ENCODE measurements around the gene RRAD.

Gene RRAD

GRCh38 chr16:66933776-66934137 lies 8.4 kb upstream of the RRAD start:
- no peak for DNase-seq

DNA sequence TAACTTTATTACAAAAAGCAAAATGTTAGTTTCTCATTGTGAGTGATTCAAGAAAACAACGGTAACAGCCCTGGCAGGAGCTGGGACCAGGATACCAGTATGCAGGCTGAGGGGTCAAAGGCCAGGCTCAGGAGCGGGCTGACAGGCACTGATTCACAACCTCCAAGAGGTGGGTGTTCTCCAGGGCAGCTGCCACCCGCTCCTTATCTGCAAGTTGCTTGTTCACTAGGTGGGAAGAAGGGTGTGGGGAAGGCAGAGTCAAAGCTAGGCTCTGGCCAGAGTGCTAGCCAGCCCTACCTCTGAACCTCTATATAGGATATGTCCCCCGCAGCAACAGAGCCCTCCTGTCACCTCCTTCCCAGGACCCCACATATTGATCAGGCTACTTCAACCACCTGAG lies 6.7 kb upstream of the RRAD start:
- no peak for DNase-seq

GRCh38 chr16:66931665-66932064 lies 6.3 kb upstream of the RRAD start:
- DNase-seq = no peak

GRCh38 chr16:66930189-66930588 lies 4.9 kb upstream of the RRAD start:
- no peak for DNase-seq

DNA sequence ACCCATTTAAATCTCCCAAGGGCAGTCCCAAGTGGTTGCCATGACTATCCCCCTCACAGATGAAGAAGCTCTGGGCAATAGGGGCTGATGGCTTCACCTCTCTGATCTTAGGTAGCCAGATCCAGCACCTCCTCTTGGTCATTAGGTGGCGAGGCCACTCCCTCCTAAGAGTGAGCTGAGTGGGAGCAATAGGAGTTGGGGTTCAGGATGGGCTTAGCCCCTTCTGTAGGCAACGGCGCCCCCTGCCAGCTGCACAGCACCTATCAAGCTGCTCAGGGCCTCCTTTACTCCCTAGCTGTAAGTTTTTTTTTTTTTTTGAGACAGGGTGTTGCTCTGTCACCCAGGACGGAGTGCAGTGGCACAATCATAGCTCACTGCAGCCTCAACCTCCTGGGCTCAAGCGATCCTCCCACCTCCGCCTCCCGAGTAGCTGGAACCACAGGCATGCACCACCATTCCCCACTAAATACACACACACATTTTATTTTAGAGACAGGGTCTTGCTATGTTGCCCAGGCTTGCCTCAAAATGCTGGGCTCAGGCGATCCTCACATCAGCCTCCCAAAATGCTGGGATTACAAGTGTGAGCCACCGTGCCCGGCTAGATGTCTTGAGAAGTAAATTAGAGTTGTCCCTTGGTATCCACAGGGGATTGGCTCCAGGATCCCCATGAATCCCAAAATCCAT lies 3.5 kb upstream of the RRAD start:
- DNase-seq = no peak

DNA sequence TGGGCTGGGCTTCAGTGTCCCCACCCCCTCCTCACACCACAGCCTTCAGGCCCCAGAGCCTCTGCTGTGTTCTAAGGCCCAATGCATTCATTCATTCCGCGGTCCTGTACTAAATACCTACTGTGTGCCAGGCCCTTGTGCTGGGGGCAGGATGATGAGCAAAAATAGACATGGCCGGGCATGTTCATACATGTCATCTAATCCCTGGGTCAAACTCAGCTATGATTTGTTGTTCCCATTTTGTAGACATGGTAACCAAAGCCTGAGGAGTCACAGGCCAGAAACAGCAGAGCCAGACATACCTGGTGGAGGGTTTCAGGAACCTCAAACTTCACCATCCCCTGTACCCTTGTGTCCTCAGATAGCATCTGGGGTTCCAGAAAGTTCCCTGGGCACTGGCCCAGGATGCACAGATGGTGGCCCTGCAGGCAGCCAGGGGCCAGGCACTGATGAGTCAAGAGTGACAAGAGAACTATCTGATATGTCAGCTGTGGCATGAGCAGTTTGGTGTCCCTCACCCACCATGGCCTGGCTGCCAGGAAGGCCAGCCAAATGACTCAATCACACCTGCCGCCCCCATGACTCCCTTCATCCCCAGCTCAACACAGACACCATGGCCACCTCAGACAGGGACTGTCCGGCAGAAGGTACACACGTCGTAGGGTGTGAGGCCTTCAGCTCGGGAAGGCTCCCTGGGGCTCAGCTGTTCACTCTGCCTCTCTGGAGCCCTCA lies 2.7 kb upstream of the RRAD start:
- no peak for DNase-seq

GRCh38 chr16:66926961-66927436 lies 1.7 kb upstream of the RRAD start:
- DNase-seq = peak; percentile 88

- DNase-seq = no peak
These were observed 1.0 kb upstream of the RRAD start for GRCh38 chr16:66926171-66926947.

DNA sequence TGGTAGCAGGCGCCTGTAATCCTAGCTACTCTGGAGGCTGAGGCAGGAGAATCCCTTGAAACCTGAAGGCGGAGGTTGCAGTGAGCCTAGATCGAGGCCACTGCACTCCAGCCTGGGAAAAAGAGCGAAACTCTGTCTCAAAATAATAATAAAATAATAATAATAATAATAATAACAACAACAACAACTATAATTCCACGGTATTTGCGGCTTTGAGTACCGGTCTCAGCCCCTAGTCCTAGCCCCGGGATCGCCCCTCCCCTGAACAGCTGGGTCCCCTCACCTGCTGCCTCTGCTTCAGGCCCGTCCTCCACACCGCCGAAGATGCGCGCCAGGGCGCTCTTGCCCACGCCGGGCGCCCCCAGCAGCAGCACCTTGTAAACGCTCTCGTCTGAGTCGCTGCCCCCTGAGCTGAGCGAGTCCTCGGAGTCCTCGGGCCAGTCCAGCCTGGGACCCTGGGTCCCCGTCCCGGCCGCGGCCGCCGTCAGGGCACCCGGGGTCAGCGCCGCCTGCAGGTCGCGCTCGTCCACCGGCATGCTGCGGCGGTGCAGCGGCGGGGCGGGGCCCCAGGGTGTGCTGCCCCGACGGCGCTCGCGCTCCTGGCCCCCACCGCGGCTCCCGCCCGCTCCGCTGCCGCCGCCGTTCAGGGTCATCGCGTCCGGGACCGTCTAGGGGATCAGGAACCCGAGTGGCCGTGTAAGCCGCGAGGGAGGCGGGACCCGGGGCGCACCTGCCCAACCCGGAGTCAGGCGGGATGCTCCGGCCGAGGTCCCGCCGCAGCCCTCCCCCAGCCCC lies 611 bp downstream of the RRAD start:
- peak; percentile 73 for DNase-seq

GRCh38 chr16:66923866-66924265 lies 1.5 kb downstream of the RRAD start:
- DNase-seq = no peak

- DNase-seq = no peak
These were observed 2.0 kb downstream of the RRAD start for GRCh38 chr16:66923247-66923731.

GRCh38 chr16:66921729-66922450 lies 3.4 kb downstream of the RRAD start:
- DNase-seq = no peak

DNA sequence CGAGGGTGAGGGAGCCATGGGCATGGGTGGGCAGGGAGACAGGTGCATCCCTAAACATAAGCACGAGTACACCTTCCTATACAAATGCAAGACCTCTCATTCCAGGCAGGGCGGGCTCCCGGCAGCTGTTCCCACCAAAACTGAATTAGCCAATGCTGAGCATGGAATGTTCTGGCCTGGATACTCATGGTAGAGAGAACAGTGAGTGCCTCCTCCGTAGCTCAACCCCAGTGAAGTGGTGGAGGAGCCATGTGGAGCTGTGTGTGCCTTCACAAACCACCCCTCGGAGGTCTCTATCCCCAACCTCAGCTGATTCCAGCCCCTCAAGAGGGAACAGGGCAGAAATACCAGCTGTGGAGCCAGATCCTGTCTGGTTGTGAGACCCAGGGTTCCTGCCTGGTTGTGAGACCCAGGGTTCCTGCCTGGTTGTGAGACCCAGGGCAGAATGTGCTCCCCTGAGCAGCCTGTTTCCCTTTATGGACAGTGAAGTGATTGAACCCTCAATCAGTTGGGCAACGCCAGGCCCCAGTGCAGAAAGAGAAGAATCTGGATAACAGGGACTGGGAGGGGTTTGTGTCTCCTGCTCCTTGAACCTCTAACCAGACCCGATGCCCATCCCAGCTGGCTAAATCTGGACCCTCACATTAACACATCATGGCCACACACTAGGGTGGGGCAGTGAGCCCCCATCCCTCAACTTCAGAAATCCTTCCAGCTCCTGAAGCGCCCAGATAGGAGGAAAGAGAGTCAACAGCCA lies 4.2 kb downstream of the RRAD start:
- DNase-seq = no peak

DNA sequence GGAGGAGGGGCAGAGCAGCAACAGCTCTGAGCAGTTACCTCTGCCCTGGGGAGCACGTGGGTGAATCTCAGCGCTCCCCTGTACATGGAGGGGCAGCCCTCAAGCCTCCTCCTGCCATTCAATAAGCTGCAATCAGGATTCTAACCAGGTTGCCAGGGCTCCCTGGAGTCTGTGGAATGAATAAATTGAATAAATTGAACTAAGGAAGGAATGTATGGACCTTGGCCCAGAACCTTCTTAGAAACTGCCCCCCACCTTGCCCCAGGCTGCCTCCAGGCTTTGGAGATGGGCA lies 5.1 kb downstream of the RRAD start:
- DNase-seq = no peak

DNA sequence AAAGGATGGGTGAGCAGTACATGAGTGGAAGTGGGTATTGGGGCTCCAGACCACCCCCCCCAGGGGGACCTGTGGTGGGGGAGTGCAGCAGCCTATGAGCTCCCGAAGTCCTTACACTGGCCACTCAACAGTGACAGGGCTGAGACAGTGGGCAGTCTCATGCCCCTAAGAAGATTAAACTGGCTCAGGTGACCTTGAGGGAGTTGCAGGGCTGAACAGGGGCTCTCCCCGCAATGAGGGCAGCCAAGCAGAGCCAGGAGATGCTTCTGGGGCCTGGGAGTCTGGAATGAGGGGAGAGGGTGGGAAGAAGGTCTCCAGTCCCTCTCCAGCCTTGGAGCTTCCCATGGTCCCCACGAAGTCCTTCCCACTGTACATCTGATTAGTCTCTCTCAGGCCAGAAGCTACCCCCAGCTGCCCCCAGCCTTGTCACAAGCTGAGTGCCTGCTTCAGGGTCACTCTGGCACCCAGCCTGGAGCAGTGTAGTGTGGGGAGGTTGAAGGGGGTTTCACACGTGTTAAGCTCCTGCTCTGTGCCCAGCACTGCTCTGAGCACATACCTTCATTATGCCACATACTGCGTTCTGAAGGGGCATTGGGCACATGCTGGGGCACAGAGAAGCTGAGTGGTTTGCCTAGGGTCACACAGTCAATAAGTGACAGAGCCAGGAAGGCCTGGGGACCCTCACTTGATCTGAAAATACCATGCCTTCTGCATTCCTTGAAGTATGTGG lies 5.6 kb downstream of the RRAD start:
- no peak for DNase-seq

DNA sequence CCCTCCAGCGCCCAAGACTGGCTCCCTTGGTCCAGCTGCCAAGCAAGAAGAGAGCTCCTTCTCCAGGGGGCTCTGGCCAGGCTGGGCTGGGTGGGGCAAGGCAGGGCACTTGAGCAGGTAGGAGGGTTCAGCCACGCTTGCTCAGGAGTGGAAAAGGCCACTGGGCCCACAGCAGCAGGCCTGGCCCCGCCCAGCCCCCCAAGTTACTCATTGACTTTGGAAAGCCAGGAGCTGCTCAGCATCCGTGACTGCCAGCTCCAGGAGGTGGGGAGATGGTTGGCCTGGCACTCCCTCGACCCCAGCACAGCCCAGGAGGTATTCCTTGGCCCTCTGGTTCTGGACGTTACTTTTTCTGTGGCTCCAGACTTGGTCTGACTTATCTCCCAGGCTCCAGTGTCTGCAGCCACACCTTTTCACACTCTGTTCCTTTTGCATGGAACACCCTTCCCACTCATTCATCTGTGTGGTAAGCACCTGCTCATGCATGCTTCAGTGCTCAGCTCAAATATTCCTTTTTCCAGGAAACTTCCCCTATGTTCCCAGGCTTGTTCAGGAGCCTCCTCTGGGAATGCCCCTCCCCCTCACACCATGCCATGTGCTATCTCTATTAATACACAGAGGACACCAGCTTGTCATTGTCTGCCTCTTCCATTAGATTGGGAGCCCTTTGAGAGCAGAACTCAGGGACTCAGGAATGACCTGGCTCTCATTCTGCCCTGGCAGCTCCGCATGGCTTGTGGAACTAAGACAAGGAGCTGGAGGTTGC lies 6.3 kb downstream of the RRAD start, which contains the start of gene CDH16:
Gene CDH16 (minus strand): TSS at position 83 of the 766 bp plus-strand sequence. CDS start 820 bp downstream, outside the sequence.
- no peak for DNase-seq

DNA sequence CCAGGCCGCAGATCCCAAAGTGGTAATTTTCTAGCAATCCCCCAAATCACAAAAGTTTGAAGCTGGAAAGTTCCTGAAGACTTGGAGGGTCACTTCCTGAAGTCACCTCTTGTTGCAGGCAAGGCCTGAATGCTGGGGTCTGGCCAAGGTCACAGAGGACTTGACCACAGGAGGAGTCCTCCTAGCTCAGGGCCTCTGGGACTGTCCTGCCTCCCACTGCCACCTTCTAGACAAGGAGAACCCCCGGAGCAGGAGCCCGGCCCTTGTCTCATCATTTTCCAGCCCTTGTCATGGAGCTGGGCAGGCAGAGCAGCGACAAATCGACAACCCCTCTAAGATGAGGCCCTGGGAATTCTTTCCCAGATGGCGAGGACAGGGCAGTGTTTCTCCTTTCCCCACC lies 7.0 kb downstream of the RRAD start:
- DNase-seq = no peak

- no peak for DNase-seq
These were observed 7.6 kb downstream of the RRAD start for GRCh38 chr16:66917741-66918140.

DNA sequence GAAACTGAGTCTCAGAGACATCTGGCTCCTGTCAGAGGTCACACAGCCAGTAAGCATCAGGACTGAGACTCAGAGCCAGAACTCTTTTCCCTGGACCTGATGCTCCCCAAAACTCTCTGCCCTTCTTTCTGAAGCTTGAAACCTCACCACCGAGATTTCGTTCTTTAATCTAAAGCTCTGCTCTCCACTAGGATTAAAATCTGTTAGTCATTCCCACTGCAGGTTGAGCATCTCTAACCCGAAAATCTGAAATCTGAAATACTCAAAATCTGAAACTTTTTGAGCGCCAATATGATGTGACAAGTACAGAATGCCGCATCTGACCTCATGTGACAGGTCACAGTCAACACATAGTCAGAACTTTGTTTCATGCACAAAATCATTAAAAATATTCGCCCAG lies 8.8 kb downstream of the RRAD start:
- no peak for DNase-seq

DNA sequence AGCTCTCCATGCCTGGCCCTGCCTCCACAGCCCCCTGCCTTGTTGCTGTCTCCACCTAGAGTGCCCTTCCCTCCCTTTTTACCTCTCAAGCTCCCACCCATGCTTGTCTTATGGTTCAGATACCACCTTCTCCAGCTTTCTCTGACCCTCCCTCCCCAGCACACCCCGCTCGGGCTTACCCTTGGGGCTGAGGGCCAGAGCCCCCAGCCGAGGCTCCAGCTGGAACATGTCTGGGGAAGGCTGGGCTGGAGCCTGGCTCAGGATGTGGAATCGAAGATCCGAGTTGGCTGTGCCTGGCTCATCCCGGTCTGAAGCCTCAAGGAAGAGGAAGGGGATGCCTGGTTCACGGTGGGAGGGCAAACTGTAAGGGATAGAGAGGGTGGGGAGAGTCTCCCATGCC lies 10.3 kb downstream of the RRAD start:
- DNase-seq = no peak
